ENCODE measurements around the gene NEK1. TPM values are rescaled to one million over a fixed set of nuclear protein-coding genes. Genes with fewer than 3 reads are reported as not detected.
"Not testable (repeated sequence)": the region's sequence is repeated elsewhere in the genome, so short reads cannot be mapped to it uniquely, and the experiment has no call there.

NEK1 gene
- total and polyA plus RNA-seq, 7 experiments from 2014 or later = 7.8 to 21.0 (median 13.9) TPM

DNA sequence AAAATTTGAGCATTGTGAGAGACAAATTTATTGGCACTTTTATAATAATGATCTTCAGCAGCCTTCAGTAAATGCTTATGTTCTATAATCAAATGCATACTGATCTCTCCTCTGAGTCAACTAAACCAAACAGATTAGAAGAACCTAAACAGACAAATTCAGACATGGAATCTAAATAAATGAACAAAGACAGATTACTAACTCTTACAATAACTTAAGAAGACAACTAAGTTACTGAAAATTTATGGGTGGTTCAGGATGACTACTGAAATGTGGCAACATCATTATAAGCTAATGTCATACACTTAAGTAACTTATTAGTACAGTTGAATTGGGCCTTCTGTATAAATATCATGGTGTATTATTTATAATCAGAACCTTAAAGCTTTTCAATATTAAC, 127.3 kb downstream of the NEK1 start:
- ATAC-seq (no peak), DNase-seq (no peak)
- Histone ChIP-seq H3K4me1 (ENCODE audit: control insufficient read depth in 2 of 2, insufficient read depth in 2 of 2, low read length in 2 of 2) (no peaks in the 10 kb centered on the region), H3K9me3 (ENCODE audit: control insufficient read depth in 2 of 3, low read length in 3 of 3) (no peaks in the 10 kb centered on the region), H3K27ac (ENCODE audit: low read depth, low read length) (no peak overlapping the region), H3K36me3 (ENCODE audit: control insufficient read depth in 2 of 3, insufficient read depth in 3 of 3, low read length in 3 of 3) (no peaks in the 10 kb centered on the region), H3K27me3 (ENCODE audit: control insufficient read depth in 2 of 2, insufficient read depth in 2 of 2, low read length in 2 of 2) (no peaks in the 10 kb centered on the region), H3K4me3 (ENCODE audit: low read length) (no peak overlapping the region)
- CTCF ChIA-PET = interaction anchor here (0.7 to 1.7 kb wide), 4 partner anchors 474 to 561 kb away, joined by 3 to 19 read pairs (median 3); no protein-coding TSS in a partner anchor
- Mint-ChIP-seq H3K36me3 (peaks cover 5 to 26% (median 5%) of the 10 kb centered on the region in 5 donors), H3K9me3 (no peaks in the 10 kb centered on the region), H3K27me3 (no peaks in the 10 kb centered on the region), H3K27ac (no peak overlapping the region), H3K4me1 (no peaks in the 10 kb centered on the region), H3K4me3 (no peak overlapping the region)
- intact Hi-C loops (cut with micrococcal nuclease) = loop anchor here (5.0 kb wide), 3 partner anchors 118 to 1303 kb away; partner anchors contain the start of gene SH3RF1 (in 1 of the 2)
- POLR2A ChIA-PET = no interaction called here

DNA sequence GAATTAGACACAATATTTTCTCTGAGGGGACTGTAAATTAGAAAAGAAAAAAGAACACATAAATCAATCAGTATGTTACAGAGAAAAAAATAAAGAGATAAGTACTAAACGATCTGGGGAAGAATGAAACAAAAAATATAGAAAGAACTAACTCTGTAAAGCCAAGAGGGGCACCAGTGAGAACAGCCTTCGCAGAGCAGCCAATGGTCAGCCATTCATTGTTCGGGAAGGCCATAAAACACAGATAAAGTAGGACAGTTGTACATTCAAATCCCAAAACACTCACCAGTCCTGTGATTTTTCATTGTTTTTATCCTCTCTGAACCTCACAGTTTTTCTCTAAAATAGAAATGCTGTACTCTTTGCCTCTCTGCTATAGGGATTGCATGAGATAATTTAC, 127.9 kb downstream of the NEK1 start:
- peaks cover 0 to 2% (median 0%) of the 10 kb centered on the region in 3 experiments for H3K36me3 ChIP-seq (ENCODE audit: control insufficient read depth in 2 of 3, insufficient read depth in 3 of 3, low read length in 3 of 3)
- POLR2A ChIA-PET = interaction anchor here (0.6 kb wide), 1 partner anchor 126 kb away, joined by 4 read pairs; no protein-coding TSS in a partner anchor
- Mint-ChIP-seq H3K4me3 (no peak overlapping the region), H3K27me3 (no peaks in the 10 kb centered on the region), H3K4me1 (no peaks in the 10 kb centered on the region), H3K27ac (no peak overlapping the region), H3K9me3 (no peaks in the 10 kb centered on the region), H3K36me3 (peaks cover 5 to 26% (median 5%) of the 10 kb centered on the region in 5 donors)
- ATAC-seq = no peak
- no peaks in the 10 kb centered on the region for H3K27me3 ChIP-seq (ENCODE audit: control insufficient read depth in 2 of 2, insufficient read depth in 2 of 2, low read length in 2 of 2)
- intact Hi-C loops (cut with micrococcal nuclease) = no loop called here
- no peak overlapping the region for H3K4me3 ChIP-seq (ENCODE audit: low read length)
- CTCF ChIA-PET = interaction anchor here (1.3 kb wide), 1 partner anchor 559 kb away, joined by 3 read pairs; no protein-coding TSS in a partner anchor
- no peaks in the 10 kb centered on the region for H3K9me3 ChIP-seq (ENCODE audit: control insufficient read depth in 2 of 3, low read length in 3 of 3)
- no peak overlapping the region for H3K27ac ChIP-seq (ENCODE audit: low read depth, low read length)
- H3K4me1 ChIP-seq (ENCODE audit: control insufficient read depth in 2 of 2, insufficient read depth in 2 of 2, low read length in 2 of 2) = no peaks in the 10 kb centered on the region
- no peak for DNase-seq

DNA sequence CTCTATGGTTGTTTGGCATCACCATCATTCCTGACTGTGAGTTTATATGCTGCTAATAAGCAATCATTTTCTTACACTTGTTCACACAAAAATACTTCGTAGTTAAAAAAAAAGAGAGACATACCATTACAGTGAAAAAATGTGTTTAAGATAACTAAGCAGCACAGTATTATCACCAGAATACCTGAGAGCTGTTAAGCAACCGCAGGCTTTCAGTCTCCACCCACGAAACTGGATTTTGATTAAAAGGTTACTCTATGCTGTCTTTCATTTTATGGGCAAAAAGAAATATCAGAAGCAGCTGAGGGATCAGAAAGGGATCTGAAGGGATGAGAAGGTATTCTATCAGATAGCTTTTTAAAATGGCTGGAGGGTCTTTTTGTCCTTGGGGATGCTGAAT, 148.3 kb downstream of the NEK1 start:
- H3K4me3 Mint-ChIP-seq = no peak overlapping the region
- H3K36me3 Mint-ChIP-seq = peaks cover 13 to 62% (median 50%) of the 10 kb centered on the region in 5 donors
- Histone ChIP-seq H3K27me3 (ENCODE audit: control insufficient read depth in 2 of 2, insufficient read depth in 2 of 2, low read length in 2 of 2) (no peaks in the 10 kb centered on the region), H3K27ac (ENCODE audit: low read depth, low read length) (no peak overlapping the region), H3K4me1 (ENCODE audit: control insufficient read depth in 2 of 2, insufficient read depth in 2 of 2, low read length in 2 of 2) (no peaks in the 10 kb centered on the region), H3K4me3 (ENCODE audit: low read length) (no peak overlapping the region), H3K36me3 (ENCODE audit: control insufficient read depth in 2 of 3, insufficient read depth in 3 of 3, low read length in 3 of 3) (peaks cover 0 to 20% (median 0%) of the 10 kb centered on the region in 3 experiments), H3K9me3 (ENCODE audit: control insufficient read depth in 2 of 3, low read length in 3 of 3) (no peaks in the 10 kb centered on the region)
- ATAC-seq = no peak
- H3K4me1 Mint-ChIP-seq = peaks cover 0 to 2% (median 0%) of the 10 kb centered on the region in 7 donors
- no peak overlapping the region for H3K27ac Mint-ChIP-seq
- ChIA-PET CTCF (no interaction called here), POLR2A (no interaction called here)
- H3K9me3 Mint-ChIP-seq = peaks cover 1 to 21% (median 7%) of the 10 kb centered on the region in 11 donors
- DNase-seq = no peak
- H3K27me3 Mint-ChIP-seq = no peaks in the 10 kb centered on the region
- intact Hi-C loops (cut with micrococcal nuclease) = no loop called here

DNA sequence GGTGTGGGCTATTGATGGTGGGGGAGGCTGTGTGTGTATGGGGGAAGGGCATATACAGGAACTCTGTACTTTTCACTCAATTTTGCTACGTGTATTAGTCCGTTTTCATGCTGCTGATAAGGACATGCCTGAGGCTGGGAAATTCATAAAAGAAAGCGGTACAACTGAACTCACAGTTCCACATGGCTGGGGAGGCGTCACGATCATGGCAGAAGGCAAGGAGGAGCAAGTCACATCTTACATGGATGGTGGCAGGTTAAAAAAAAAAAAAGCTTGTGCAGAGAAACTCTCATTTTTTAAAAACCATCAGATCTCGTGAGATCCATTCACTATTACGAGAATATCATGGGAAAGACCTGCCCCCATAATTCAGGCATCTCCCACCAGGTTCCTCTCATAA, 152.3 kb downstream of the NEK1 start:
- POLR2A ChIA-PET = no interaction called here
- H3K9me3 ChIP-seq (ENCODE audit: control insufficient read depth in 2 of 3, low read length in 3 of 3) = no peaks in the 10 kb centered on the region
- intact Hi-C loops (cut with micrococcal nuclease) = no loop called here
- H3K9me3 Mint-ChIP-seq = peaks cover 4 to 37% (median 12%) of the 10 kb centered on the region in 11 donors
- H3K27ac ChIP-seq (ENCODE audit: low read depth, low read length) = no peak overlapping the region
- peaks cover 20 to 89% (median 81%) of the 10 kb centered on the region in 5 donors for H3K36me3 Mint-ChIP-seq
- no peak for ATAC-seq
- H3K27me3 ChIP-seq (ENCODE audit: control insufficient read depth in 2 of 2, insufficient read depth in 2 of 2, low read length in 2 of 2) = no peaks in the 10 kb centered on the region
- no peaks in the 10 kb centered on the region for H3K4me1 ChIP-seq (ENCODE audit: control insufficient read depth in 2 of 2, insufficient read depth in 2 of 2, low read length in 2 of 2)
- H3K4me3 Mint-ChIP-seq = no peak overlapping the region
- no peak for DNase-seq
- no peak overlapping the region for H3K4me3 ChIP-seq (ENCODE audit: low read length)
- H3K27me3 Mint-ChIP-seq = no peaks in the 10 kb centered on the region
- peaks cover 0 to 20% (median 0%) of the 10 kb centered on the region in 3 experiments for H3K36me3 ChIP-seq (ENCODE audit: control insufficient read depth in 2 of 3, insufficient read depth in 3 of 3, low read length in 3 of 3)
- H3K27ac Mint-ChIP-seq = no peak overlapping the region
- CTCF ChIA-PET = no interaction called here
- H3K4me1 Mint-ChIP-seq = peaks cover 0 to 4% (median 0%) of the 10 kb centered on the region in 7 donors

DNA sequence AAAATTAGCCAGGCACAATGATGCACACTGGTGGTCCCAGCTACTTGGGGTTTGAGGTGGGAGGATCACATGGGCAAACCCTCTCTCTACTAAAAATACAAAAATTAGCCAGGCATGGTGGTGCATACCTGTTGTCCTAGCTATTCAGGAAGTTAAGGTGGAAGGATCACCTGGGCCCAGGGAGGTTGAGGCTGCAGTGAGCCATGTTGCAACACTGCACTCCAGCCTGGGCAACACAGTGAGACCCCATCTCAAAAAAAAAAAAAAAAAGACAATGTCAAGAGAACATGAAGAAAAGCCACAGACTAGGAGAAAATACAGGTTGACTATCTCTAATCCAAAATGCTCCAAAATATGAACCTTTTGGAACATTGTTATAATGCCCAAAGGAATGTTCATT, 153.8 kb downstream of the NEK1 start:
- Mint-ChIP-seq H3K27me3 (no peaks in the 10 kb centered on the region), H3K4me1 (peaks cover 0 to 4% (median 0%) of the 10 kb centered on the region in 7 donors), H3K9me3 (peaks cover 4 to 51% (median 16%) of the 10 kb centered on the region in 11 donors), H3K4me3 (no peak overlapping the region), H3K36me3 (peaks cover 20 to 97% (median 87%) of the 10 kb centered on the region in 5 donors), H3K27ac (no peak overlapping the region)
- H3K4me3 ChIP-seq (ENCODE audit: low read length) = no peak overlapping the region
- H3K27ac ChIP-seq (ENCODE audit: low read depth, low read length) = no peak overlapping the region
- ATAC-seq (no peak), DNase-seq (no peak)
- H3K4me1 ChIP-seq (ENCODE audit: control insufficient read depth in 2 of 2, insufficient read depth in 2 of 2, low read length in 2 of 2) = no peaks in the 10 kb centered on the region
- H3K36me3 ChIP-seq (ENCODE audit: control insufficient read depth in 2 of 3, insufficient read depth in 3 of 3, low read length in 3 of 3) = peaks cover 0 to 20% (median 0%) of the 10 kb centered on the region in 3 experiments
- no peaks in the 10 kb centered on the region for H3K27me3 ChIP-seq (ENCODE audit: control insufficient read depth in 2 of 2, insufficient read depth in 2 of 2, low read length in 2 of 2)
- no peaks in the 10 kb centered on the region for H3K9me3 ChIP-seq (ENCODE audit: control insufficient read depth in 2 of 3, low read length in 3 of 3)
- CTCF ChIA-PET = no interaction called here
- POLR2A ChIA-PET = no interaction called here
- intact Hi-C loops (cut with micrococcal nuclease) = no loop called here

DNA sequence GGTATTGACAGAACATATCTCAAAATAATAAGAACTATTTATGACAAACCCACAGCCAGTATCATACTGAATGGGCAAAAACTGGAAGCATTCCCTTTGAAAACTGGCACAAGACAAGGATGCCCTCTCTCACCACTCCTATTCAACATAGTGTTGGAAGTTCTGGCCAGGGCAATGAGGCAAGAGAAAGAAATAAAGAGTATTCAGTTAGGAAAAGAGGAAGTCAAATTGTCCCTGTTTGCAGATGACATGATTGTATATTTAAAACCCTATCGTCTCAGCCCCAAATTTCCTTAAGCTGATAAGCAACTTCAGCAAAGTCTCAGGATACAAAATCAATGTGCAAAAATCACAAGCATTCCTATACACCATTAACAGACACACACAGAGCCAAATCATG, 159.7 kb downstream of the NEK1 start:
- CTCF ChIA-PET = not testable (repeated sequence)

DNA sequence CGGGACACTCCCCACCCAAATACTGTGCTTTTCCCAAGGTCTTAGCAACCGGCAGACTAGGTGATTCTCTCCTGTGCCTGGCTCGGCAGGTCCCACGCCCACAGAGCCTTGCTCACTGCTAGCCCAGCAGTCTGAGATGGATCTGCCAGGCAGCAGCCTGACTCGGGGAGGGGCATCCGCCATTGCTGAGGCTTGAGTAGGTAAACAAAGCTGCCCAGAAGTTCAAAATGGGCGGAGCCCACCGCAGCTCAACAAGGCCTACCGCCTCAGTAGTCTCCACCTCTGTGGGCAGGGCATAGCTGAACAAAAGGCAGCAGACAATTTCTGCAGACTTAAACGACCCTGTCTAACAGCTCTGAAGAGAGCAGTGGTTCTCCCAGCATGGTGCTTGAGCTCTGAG, 163.4 kb downstream of the NEK1 start:
- H3K4me3 Mint-ChIP-seq; ATAC-seq; POLR2A ChIA-PET; H3K4me1 Mint-ChIP-seq; H3K36me3 ChIP-seq (ENCODE audit: control insufficient read depth in 2 of 3, insufficient read depth in 3 of 3, low read length in 3 of 3); H3K27ac Mint-ChIP-seq; intact Hi-C loops (cut with micrococcal nuclease); H3K4me3 ChIP-seq (ENCODE audit: low read length); DNase-seq; CTCF ChIA-PET; H3K27me3 Mint-ChIP-seq; H3K27ac ChIP-seq (ENCODE audit: low read depth, low read length); H3K4me1 ChIP-seq (ENCODE audit: control insufficient read depth in 2 of 2, insufficient read depth in 2 of 2, low read length in 2 of 2); H3K9me3 ChIP-seq (ENCODE audit: control insufficient read depth in 2 of 3, low read length in 3 of 3); H3K27me3 ChIP-seq (ENCODE audit: control insufficient read depth in 2 of 2, insufficient read depth in 2 of 2, low read length in 2 of 2): not testable (repeated sequence)
- H3K36me3 Mint-ChIP-seq = peaks cover 50 to 98% (median 82%) of the 10 kb centered on the region in 5 donors
- peaks cover 21 to 83% (median 38%) of the 10 kb centered on the region in 11 donors for H3K9me3 Mint-ChIP-seq

More for the DNA sequence above, 159.7 kb downstream of the NEK1 start:
- H3K4me3 ChIP-seq (ENCODE audit: low read length); H3K27me3 Mint-ChIP-seq; H3K27me3 ChIP-seq (ENCODE audit: control insufficient read depth in 2 of 2, insufficient read depth in 2 of 2, low read length in 2 of 2); H3K4me3 Mint-ChIP-seq; ATAC-seq; H3K9me3 ChIP-seq (ENCODE audit: control insufficient read depth in 2 of 3, low read length in 3 of 3); intact Hi-C loops (cut with micrococcal nuclease); H3K4me1 Mint-ChIP-seq; H3K4me1 ChIP-seq (ENCODE audit: control insufficient read depth in 2 of 2, insufficient read depth in 2 of 2, low read length in 2 of 2); DNase-seq; H3K36me3 ChIP-seq (ENCODE audit: control insufficient read depth in 2 of 3, insufficient read depth in 3 of 3, low read length in 3 of 3); POLR2A ChIA-PET; H3K27ac ChIP-seq (ENCODE audit: low read depth, low read length); H3K27ac Mint-ChIP-seq: not testable (repeated sequence)
- peaks cover 39 to 97% (median 80%) of the 10 kb centered on the region in 5 donors for H3K36me3 Mint-ChIP-seq
- H3K9me3 Mint-ChIP-seq = peaks cover 13 to 68% (median 22%) of the 10 kb centered on the region in 11 donors

Measured in naive thymus-derived CD4-positive, alpha-beta T cell (primary cell).